KMS-11 (cell line): ENCODE measurements around the gene LCMT1.

ENCODE experiments used
- H2AFZ ChIP-seq: fragments of 200-600 bp; sonication (generic); 2 replicates; pipeline ENCODE4 v1.6.1; 2016; ENCODE audit warnings: antibody characterized with exemption, mixed run types, low read depth
- H3K27ac ChIP-seq: fragments of 200-600 bp; sonication (generic); 2 replicates; pipeline ENCODE4 v1.6.1; 2016; ENCODE audit warnings: mild to moderate bottlenecking, mixed run types
- H3K27me3 ChIP-seq: fragments of 200-600 bp; sonication (generic); 2 replicates; pipeline ENCODE4 v1.6.1; 2017; ENCODE audit warnings: mild to moderate bottlenecking, low read depth, mixed run types, moderate library complexity; ENCODE audit not compliant: insufficient read depth
- H3K36me3 ChIP-seq: fragments of 200-600 bp; sonication (generic); 2 replicates; pipeline ENCODE4 v1.6.1; 2017; ENCODE audit warnings: mild to moderate bottlenecking, mixed run types; ENCODE audit not compliant: insufficient read depth
- H3K4me1 ChIP-seq: fragments of 200-600 bp; sonication (generic); 2 replicates; pipeline ENCODE4 v1.6.1; 2016; ENCODE audit warnings: mild to moderate bottlenecking, low read depth, mixed run types; ENCODE audit not compliant: poor library complexity, severe bottlenecking
- H3K4me2 ChIP-seq: fragments of 200-600 bp; sonication (generic); 2 replicates; pipeline ENCODE4 v1.7.0; 2016; ENCODE audit warnings: mild to moderate bottlenecking, mixed run types
- H3K4me3 ChIP-seq: fragments of 200-600 bp; sonication (generic); IDR thresholded peaks from 2 replicates; pipeline ENCODE4 v1.6.1; 2017; ENCODE audit warnings: low read depth, low read length, mixed read lengths; ENCODE audit not compliant: insufficient read depth
- H3K79me2 ChIP-seq: fragments of 200-600 bp; sonication (generic); 2 replicates; pipeline ENCODE4 v1.6.1; 2016; ENCODE audit warnings: low read depth, mixed run types; ENCODE audit not compliant: insufficient read depth
- H3K9ac ChIP-seq: fragments of 200-600 bp; sonication (generic); 2 replicates; pipeline ENCODE4 v1.6.1; 2016; ENCODE audit warnings: mild to moderate bottlenecking, mixed run types
- H4K20me1 ChIP-seq: fragments of 200-600 bp; sonication (generic); 2 replicates; pipeline ENCODE4 v1.6.1; 2016; ENCODE audit warnings: mild to moderate bottlenecking, mixed run types; ENCODE audit not compliant: insufficient read depth
- TF ChIP-seq, protein P1 (sequence below): fragments of 200-600 bp; sonication (generic); conservative IDR thresholded peaks from 2 replicates; pipeline ENCODE4 v1.6.1; 2017; ENCODE audit warnings: low read depth, mild to moderate bottlenecking, antibody characterized with exemption, low read length, moderate library complexity, mixed read lengths

LCMT1 gene

DNA sequence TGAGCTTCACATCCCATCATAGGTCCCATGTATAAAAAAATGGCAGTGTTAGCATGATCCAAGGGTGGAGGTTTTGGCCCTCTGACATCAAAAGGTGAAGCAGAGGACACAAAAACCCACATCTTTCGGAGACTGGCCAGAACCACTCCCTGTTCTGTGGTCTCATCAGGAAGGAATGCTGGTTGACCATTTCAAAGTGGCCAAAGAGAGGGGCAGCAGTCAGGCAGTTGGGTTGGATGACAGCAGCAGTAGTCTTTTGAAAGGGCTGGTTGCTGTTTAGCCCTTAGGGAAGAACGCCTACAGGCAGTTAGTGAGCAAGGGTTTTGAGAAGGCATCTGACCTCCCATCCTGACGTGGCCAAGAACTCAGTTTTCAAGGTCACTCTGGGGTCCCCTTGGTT is 40.5 kb downstream of the LCMT1 start:
- no peaks in the 10 kb centered on the region for H3K4me1 ChIP-seq
- H3K36me3 ChIP-seq = no peaks in the 10 kb centered on the region
- no peak overlapping the region for H3K4me2 ChIP-seq
- TF ChIP-seq, protein P1, sequence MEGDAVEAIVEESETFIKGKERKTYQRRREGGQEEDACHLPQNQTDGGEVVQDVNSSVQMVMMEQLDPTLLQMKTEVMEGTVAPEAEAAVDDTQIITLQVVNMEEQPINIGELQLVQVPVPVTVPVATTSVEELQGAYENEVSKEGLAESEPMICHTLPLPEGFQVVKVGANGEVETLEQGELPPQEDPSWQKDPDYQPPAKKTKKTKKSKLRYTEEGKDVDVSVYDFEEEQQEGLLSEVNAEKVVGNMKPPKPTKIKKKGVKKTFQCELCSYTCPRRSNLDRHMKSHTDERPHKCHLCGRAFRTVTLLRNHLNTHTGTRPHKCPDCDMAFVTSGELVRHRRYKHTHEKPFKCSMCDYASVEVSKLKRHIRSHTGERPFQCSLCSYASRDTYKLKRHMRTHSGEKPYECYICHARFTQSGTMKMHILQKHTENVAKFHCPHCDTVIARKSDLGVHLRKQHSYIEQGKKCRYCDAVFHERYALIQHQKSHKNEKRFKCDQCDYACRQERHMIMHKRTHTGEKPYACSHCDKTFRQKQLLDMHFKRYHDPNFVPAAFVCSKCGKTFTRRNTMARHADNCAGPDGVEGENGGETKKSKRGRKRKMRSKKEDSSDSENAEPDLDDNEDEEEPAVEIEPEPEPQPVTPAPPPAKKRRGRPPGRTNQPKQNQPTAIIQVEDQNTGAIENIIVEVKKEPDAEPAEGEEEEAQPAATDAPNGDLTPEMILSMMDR = no peak
- no peaks in the 10 kb centered on the region for H3K79me2 ChIP-seq
- H4K20me1 ChIP-seq = no peaks in the 10 kb centered on the region
- no peak overlapping the region for H2AFZ ChIP-seq
- H3K9ac ChIP-seq = no peak overlapping the region
- H3K27me3 ChIP-seq = no peaks in the 10 kb centered on the region
- H3K4me3 ChIP-seq = no peak overlapping the region
- no peak overlapping the region for H3K27ac ChIP-seq

DNA sequence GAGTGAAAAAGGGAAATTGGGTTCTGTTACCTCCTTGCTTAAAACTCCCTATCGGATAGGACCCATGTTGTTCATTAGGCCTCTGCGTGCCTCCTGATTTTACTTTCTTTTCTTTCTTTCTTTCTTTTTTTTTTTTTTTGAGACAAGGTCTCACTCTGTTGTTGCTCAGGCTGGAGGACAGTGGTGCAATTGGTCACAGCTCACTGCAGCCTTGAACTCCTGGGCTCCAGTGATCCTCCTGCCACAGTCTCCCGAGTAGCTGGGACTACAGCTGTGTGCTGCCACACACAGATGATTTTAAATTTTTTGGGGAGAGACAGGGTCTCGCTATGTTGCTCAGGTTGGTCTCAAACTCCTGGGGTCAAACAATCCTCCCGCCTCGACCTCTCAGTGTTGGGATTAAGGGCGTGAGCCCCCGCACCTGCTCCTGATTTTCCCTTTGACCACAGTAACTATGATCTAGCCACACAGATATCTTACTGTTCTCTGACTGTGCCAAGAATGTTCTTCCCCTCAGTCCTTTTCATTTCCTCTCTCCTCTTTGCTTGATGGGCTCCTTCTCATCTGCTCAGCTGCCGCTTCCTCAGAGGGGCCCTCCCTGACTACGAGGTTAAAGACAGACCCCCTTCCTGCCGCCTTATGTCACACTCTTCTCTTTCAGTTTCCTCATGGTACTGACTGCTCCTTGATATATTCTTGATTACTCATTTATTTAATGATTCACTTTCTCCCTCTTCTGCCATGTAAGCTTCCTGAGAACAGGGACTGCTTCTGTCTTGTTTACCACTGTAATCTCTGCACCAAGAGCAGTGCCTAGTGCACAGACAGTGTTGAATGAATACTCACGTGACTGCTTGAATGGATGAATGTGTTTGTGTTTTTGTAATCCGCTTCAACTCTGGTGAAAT is 44.3 kb downstream of the LCMT1 start:
- H3K36me3 ChIP-seq = no peaks in the 10 kb centered on the region
- H3K27ac ChIP-seq = no peak overlapping the region
- TF ChIP-seq, protein P1 = no peak
- H3K9ac ChIP-seq = no peak overlapping the region
- H3K4me2 ChIP-seq = no peak overlapping the region
- H3K79me2 ChIP-seq = no peaks in the 10 kb centered on the region
- H4K20me1 ChIP-seq = no peaks in the 10 kb centered on the region
- H3K4me1 ChIP-seq = no peaks in the 10 kb centered on the region
- no peak overlapping the region for H2AFZ ChIP-seq
- no peaks in the 10 kb centered on the region for H3K27me3 ChIP-seq
- H3K4me3 ChIP-seq = no peak overlapping the region

DNA sequence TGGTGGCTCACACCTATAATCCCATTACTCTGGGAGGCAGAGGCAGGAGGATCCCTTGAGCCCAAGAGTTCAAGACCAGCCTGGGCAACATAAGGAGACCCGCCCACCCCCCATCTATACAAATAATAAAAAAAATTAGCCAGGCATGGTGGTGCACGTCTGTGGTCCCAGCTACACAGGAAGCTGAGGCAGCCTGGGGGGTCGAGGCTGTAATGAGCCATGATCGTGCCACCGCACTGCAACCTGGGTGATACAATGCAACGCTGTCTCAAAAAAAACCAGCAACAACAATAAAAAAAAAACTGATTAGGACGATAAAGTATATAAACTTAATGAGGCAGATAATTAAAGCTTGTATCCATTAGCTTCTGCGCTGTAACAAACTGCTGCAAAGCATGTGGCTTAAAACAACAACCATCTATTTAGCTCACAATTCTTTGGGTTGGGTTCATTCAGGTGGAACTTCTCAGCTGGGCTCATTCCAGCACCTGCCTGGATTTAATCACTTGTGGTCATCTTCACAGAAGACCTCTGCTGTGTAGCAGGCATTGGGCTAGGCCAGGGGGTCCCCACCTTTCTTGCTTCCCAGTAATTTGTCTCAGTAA is 45.8 kb downstream of the LCMT1 start:
- no peaks in the 10 kb centered on the region for H3K79me2 ChIP-seq
- H3K9ac ChIP-seq = no peak overlapping the region
- H4K20me1 ChIP-seq = no peaks in the 10 kb centered on the region
- H3K27ac ChIP-seq = no peak overlapping the region
- H3K36me3 ChIP-seq = no peaks in the 10 kb centered on the region
- TF ChIP-seq, protein P1 = no peak
- no peaks in the 10 kb centered on the region for H3K27me3 ChIP-seq
- no peaks in the 10 kb centered on the region for H3K4me1 ChIP-seq
- H3K4me3 ChIP-seq = no peak overlapping the region
- H3K4me2 ChIP-seq = no peak overlapping the region
- no peak overlapping the region for H2AFZ ChIP-seq

DNA sequence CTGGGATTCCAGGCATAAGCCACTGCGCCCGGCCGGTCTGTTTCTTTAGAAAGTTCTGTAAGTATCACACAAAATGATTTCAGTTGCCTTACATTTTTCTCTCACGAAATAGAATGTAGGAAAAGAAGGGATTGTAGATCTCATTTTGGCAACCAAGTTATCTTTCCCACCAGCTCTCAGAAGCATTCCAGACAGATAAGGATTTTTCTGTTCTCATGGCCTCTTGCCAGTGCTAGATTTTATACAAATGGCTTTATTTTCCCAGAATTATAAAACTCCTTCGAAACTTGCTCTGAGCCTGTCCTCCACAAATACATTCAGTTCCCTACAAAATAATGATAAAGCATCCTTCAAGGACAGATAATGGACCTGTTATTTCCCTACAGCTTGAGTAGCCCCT is 46.9 kb downstream of the LCMT1 start:
- H3K27ac ChIP-seq = no peak overlapping the region
- H3K36me3 ChIP-seq = no peaks in the 10 kb centered on the region
- H2AFZ ChIP-seq = no peak overlapping the region
- no peak overlapping the region for H3K9ac ChIP-seq
- TF ChIP-seq, protein P1 = no peak
- no peaks in the 10 kb centered on the region for H3K27me3 ChIP-seq
- H3K4me3 ChIP-seq = no peak overlapping the region
- H3K4me2 ChIP-seq = no peak overlapping the region
- H3K79me2 ChIP-seq = no peaks in the 10 kb centered on the region
- no peaks in the 10 kb centered on the region for H3K4me1 ChIP-seq
- no peaks in the 10 kb centered on the region for H4K20me1 ChIP-seq
